HG02571 (cell line): ENCODE data around the gene IGSF21.

Experiments
- ATAC-seq: cut with Tn5 transposase; IDR thresholded peaks from one replicate; pipeline ENCODE4 v1.9.1; 2021; ENCODE audit warnings: mild to moderate bottlenecking, moderate library complexity; ENCODE audit not compliant: unreplicated experiment

Gene IGSF21

GRCh38 chr1:18289597-18289996 is 182.0 kb downstream of the IGSF21 start:
- no peak for ATAC-seq

- no peak for ATAC-seq
These were observed 183.3 kb downstream of the IGSF21 start for GRCh38 chr1:18290740-18291412.

DNA sequence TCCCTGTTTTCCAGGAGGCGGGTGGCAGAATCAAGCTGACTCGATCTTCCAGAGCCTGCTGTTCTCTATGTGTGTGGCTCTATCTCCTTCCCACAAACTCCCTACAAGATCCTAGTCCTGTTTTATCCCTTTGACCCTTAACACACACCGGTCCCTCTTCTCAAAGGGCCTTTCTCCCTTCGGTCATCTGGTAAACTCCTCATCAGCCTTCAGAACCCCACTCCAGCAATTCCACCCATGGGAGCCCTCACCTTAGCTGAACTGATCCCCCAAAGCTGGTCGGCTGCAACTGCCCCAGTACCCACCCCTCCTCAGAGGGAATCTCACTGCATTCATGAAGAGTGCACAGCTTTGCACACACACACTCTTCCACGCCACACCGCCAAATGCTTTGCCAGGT is 184.9 kb downstream of the IGSF21 start:
- ATAC-seq, result no peak

GRCh38 chr1:18293291-18293690 is 185.7 kb downstream of the IGSF21 start:
- no peak for ATAC-seq

- no peak for ATAC-seq
These were observed 187.0 kb downstream of the IGSF21 start for GRCh38 chr1:18294437-18295176.

DNA sequence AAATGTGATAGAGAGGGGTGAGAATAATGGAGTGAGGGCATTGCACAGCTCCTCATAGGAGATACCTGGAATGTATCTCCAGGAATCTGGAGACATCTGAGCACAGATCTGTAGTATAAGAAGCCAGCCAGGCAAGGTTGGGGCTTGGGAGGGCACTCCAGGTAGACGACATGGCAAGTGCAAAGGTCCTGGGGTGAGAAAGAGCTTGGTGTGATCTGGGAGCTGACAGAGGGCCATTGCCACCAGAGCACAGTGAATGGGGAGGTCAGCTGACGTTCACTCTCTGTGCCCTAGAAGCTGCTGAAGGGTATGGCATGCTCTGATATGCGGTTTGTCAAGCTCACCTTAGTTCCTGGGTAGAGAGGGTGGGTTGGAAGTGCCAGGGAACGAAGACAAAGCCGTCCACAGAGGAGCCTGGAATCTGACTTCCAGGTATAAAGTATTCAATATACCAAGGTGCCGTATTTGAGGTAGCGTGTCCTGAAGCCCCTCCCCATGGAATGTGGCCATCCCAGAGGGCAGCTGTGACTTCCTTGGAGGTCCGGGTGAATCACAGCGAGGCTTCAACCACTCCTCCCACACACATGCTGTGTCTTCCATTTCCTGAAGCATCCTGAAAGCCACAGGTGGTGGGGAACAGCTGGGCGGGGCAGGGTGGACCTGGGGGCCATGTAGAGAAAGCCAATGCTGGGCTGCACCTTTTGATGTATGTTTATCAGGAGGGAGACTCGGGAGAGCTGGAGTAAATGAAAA is 190.5 kb downstream of the IGSF21 start:
- no peak for ATAC-seq

GRCh38 chr1:18299441-18300338 is 192.1 kb downstream of the IGSF21 start:
- ATAC-seq, result no peak

DNA sequence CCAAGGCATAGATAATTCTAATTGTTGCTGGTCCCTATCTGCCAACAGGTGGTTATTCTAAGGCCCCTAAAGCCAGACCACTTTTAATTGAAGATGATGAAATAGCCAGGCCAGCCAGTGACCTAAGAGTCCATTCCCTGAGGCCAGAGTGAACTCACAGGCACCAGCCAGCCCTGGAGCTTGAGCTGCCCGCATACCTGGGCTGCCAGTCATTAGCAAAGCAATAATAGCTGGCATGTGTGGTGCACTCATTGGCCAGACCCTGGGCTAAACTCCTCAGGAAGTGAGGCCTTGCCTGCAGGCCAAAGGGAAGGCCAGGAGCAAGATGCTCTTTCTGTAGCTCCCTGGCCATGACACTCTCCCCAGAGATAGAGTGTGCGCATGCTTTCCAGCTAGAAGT is 192.8 kb downstream of the IGSF21 start:
- ATAC-seq, result no peak

GRCh38 chr1:18302788-18303413 is 195.3 kb downstream of the IGSF21 start:
- ATAC-seq, result no peak

DNA sequence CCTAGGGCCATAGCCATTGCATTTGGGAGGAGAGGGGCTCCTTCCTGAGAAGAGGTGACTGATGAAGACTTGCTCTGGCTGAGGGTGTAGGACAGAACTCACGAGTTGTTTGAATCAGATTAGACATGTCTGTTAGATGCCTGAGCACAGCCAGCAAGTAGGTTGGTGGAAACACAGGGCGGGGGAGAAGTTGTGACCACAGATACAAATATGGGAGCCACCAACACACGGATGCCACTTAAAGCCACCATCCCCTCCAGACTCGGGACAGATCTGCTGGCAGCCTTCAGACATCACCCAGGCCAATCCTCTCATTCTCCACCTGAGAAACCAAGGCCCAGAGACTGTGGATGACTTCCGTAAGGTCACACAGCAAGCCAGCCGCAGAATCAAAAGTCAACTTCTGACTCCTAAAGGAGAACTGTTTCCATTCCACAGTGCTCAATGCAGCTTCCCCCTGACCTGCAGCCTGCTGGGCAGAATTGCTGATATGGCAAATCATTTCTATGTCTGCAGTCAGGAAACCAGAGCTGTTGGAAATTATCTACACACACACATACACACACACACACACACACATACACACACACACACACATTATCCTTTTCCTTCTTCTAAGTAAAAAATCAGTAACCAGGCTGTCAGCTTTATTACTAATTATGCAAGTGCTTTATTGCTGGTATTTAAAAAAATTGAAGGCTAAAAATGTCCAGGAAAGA is 196.7 kb downstream of the IGSF21 start:
- ATAC-seq, result no peak

GRCh38 chr1:18305182-18305795 is 197.7 kb downstream of the IGSF21 start:
- ATAC-seq, result no peak

DNA sequence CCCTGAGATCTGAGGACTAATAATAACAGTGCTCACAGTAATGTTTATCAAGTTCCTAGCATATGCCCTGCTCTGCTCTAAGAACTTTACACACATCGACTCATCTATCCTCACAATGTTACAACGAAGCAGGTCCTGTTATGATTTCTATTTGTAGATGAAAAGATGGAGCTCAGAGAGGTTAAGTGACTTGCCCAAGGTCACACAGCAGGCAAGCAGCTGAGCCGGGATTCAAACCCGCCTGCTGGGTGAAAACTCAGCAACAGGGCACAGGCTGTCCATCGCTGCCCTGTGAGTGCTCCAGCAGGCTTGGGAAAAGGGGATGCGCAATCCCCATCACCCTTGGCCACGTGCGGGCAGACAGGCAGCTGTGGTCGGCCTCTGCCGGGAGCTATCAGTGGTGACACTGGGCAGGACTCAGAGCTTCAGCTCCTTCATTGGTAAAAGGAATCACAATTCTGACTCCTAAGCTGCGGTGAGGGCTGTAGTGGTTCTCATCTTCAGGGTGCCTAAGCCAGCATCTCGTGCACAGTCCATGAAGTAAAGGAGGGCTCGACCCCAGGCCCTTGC is 199.8 kb downstream of the IGSF21 start:
- ATAC-seq, result no peak

DNA sequence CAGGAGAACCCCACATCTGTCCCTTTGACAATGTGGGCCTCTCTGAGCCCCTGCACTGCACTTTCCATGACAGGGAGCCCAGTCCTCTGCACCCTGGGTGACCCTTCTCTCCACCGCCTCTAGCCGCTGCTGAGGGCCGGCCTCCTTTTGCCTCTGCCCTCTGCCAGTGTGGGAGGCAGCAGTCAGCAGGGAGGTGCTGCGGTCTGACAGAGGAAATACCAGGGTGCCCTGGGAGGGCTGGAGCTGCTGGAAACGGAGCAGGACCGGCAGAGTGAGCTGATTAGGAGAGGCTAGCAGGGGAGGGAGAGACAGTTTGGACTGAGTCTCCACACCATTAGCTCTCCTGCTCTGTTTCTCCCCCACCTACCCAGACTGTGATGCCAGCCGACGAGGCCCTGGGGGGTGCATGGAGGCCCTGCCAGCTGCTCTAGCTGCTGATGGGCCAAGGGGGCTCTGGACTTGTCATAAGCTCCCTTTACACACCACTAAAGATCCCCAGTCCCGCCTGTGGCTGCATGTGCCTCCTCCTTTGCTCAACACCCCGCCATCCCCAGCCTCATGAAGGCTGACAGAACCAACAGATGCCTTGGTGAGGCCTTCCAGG is 202.1 kb downstream of the IGSF21 start:
- ATAC-seq, result no peak

- no peak for ATAC-seq
These were observed 205.4 kb downstream of the IGSF21 start for GRCh38 chr1:18312961-18313360.

GRCh38 chr1:18313523-18313922 is 205.9 kb downstream of the IGSF21 start:
- no peak for ATAC-seq

- no peak for ATAC-seq
These were observed 206.8 kb downstream of the IGSF21 start for GRCh38 chr1:18314399-18314798.

DNA sequence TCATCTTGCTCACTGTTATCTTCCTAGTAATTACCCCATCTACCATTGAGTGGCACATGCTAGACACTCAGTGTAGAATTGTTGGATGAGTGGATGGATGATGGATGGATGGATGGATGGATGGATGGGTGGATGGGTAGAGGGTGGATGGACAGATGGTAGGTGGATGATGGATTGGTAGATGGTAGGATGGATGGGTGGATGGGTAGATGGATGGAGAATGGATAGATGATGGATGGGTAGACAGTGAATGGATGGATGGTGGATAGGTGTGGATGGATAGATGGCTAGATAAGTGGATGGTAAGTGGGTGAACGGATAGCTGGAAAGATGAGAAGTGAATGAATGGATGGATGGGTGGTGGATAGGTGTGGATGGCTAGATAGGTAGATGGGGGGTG is 207.9 kb downstream of the IGSF21 start:
- ATAC-seq, result no peak

DNA sequence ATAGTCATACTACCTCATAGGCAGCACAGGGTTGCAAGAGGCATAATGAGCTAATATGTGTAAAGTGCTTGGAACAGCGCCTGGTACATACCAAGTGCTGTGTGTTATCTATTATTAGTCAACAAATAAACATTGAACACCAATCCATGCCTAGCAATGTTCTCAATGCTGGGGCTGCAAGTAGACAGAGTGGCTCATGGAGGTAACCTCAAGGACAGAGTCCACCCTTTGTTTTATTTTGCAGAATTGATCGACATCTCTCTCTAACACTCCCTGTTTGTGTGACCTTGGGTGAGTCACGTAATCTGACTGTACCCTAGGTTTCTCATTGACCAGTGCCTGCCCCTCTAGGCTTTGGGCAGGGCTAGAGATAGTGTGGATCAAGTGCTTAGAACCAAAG is 209.2 kb downstream of the IGSF21 start:
- no peak for ATAC-seq

GRCh38 chr1:18319099-18319498 is 211.5 kb downstream of the IGSF21 start:
- ATAC-seq, result no peak
